Bronchial epithelial cell (primary cell): ENCODE measurements around the gene GAPDHS. TPM values are rescaled to one million over a fixed set of nuclear protein-coding genes. Genes with fewer than 3 reads are reported as not detected.

Experiments used
- DNase-seq: peaks from one replicate; pipeline ENCODE4 v3.0.0-alpha.2; 2010; ENCODE audit warnings: low read depth
- FAIRE-seq: peaks from 2 replicates; lab custom pipeline; 2011; peaks lifted over from hg19 to GRCh38; lab: Jason Lieb, UNC
- H3K27me3 ChIP-seq: 2 replicates; pipeline ENCODE4 v1.5.1; 2011; ENCODE audit warnings: low read length; ENCODE audit not compliant: control insufficient read depth, insufficient read depth
- H3K36me3 ChIP-seq: 2 replicates; pipeline ENCODE4 v1.5.1; 2011; ENCODE audit warnings: low read length; ENCODE audit not compliant: control insufficient read depth, insufficient read depth
- H3K4me3 ChIP-seq: 2 replicates; pipeline ENCODE4 v1.5.1; 2011; ENCODE audit warnings: mild to moderate bottlenecking, low read depth, low read length, control low read depth
- CTCF ChIP-seq: IDR thresholded peaks from 2 replicates; pipeline ENCODE4 v1.5.1; 2011; ENCODE audit warnings: mild to moderate bottlenecking, moderate library complexity, low read length, control low read depth, inconsistent platforms; ENCODE audit not compliant: insufficient read depth, severe bottlenecking
- total RNA-seq: library from RNA; depleted of rRNA; stranded (reverse); fragments of >200 nt; gene quantifications from 2 replicates; pipeline ENCODE4 v1.2.1, GENCODE V29; 2014

The GAPDHS gene
- total RNA-seq, 1 donor from 2014 or later = not detected

DNA sequence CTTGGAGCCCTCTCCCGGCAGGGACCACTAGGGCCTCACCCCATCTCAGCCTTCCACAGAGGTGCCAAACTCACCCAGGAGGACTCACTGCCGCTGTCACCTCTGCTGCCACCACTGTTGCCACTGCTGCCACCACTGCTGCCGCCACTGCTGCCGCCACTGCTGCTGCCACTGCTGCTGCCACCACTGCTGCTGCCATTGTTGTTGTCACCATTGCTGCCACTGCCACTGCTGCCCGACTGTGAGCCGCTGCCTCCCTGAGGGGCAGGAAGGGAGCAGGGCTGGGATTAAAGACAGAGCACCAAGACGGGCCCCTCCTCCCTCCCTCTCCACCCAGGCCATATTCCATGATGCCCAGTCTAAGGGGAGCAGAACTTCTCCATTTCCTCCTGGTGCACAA, 21.9 kb upstream of the GAPDHS start:
- FAIRE-seq (no peak), DNase-seq (no peak)
- no peaks in the 10 kb centered on the region for H3K27me3 ChIP-seq
- no peak overlapping the region for H3K4me3 ChIP-seq
- H3K36me3 ChIP-seq = peaks cover 5% of the 10 kb centered on the region
- TF ChIP-seq CTCF = no peak

- TF ChIP-seq CTCF = no peak
- no peaks in the 10 kb centered on the region for H3K36me3 ChIP-seq
- no peaks in the 10 kb centered on the region for H3K27me3 ChIP-seq
- no peak for FAIRE-seq
- no peak for DNase-seq
- no peak overlapping the region for H3K4me3 ChIP-seq
Observed at GRCh38 chr19:35512831-35513627, 20.2 kb upstream of the GAPDHS start.

- FAIRE-seq (peak; percentile 28), DNase-seq (peak; percentile 84)
- Histone ChIP-seq H3K27me3 (no peaks in the 10 kb centered on the region), H3K4me3 (no peak within 1 kb of the TSS), H3K36me3 (no peaks in the 10 kb centered on the region)
- TF ChIP-seq CTCF = peak; percentile 35
Observed at GRCh38 chr19:35513628-35514281, 19.5 kb upstream of the GAPDHS start, which contains the start of gene DMKN. DMKN (minus strand) TSS chr19:35513649; CDS start chr19:35513475, 174 bp downstream.

- DNase-seq (no peak), FAIRE-seq (no peak)
Observed at GRCh38 chr19:35514282-35514809, 18.9 kb upstream of the GAPDHS start.

GRCh38 chr19:35516310-35516709, 16.9 kb upstream of the GAPDHS start:
- no peak overlapping the region for H3K4me3 ChIP-seq
- H3K27me3 ChIP-seq = no peaks in the 10 kb centered on the region
- H3K36me3 ChIP-seq = no peaks in the 10 kb centered on the region
- FAIRE-seq (no peak), DNase-seq (no peak)
- no peak for TF ChIP-seq CTCF

More at GRCh38 chr19:35514282-35514809, 18.9 kb upstream of the GAPDHS start:
- Histone ChIP-seq H3K4me3 (no peak overlapping the region), H3K27me3 (no peaks in the 10 kb centered on the region), H3K36me3 (no peaks in the 10 kb centered on the region)
- no peak for TF ChIP-seq CTCF
